Gastroesophageal sphincter (tissue), 4 donors: ENCODE results near the gene PRKD1. TPM values are rescaled to one million over a fixed set of nuclear protein-coding genes. Genes with fewer than 3 reads are reported as not detected.

ENCODE experiments used
- ATAC-seq: fragments of 150-250 bp; one replicate; pipeline ENCODE4 v1.9.1; 2016; ENCODE audit warnings: mild to moderate bottlenecking, moderate library complexity
- H3K27ac ChIP-seq, 4 donors: fragments of 200-600 bp; sonication (generic) in 3 of 4; 1 replicate in 3 of 4; 2 replicates in 1 of 4; pipeline ENCODE4 v1.5.1; 2016 to 2019
- H3K27me3 ChIP-seq: fragments of 200-600 bp; sonication (generic); one replicate; pipeline ENCODE4 v1.5.1; 2019
- H3K36me3 ChIP-seq, 2 donors: fragments of 200-600 bp; sonication (generic); one replicate each; pipeline ENCODE4 v1.5.1; 2019; ENCODE audit warnings: control low read depth in 1 of 2
- H3K4me1 ChIP-seq, 3 donors: fragments of 200-600 bp; sonication (generic); 1 replicate in 2 of 3; 2 replicates in 1 of 3; pipeline ENCODE4 v1.5.1; 2016 to 2019; ENCODE audit warnings: control low read depth in 2 of 3
- H3K4me3 ChIP-seq, 2 donors: fragments of 200-600 bp; sonication (generic); one replicate each; pipeline ENCODE4 v1.5.1; 2019; ENCODE audit warnings: mild to moderate bottlenecking in 1 of 2, moderate library complexity in 1 of 2
- H3K9me3 ChIP-seq, 3 donors: fragments of 200-600 bp; sonication (generic); one replicate each; pipeline ENCODE4 v1.5.1; 2017 to 2019; ENCODE audit warnings: control low read depth in 2 of 3
- CTCF ChIP-seq, 4 experiments: fragments of 200-600 bp in 2 of 4; fragments of 450-650 bp in 2 of 4; sonication (generic) in 1 of 4; IDR thresholded peaks; one replicate each; pipeline ENCODE4 v1.5.1; 2017 to 2019; ENCODE audit warnings: antibody characterized with exemption in 4 of 4, mild to moderate bottlenecking in 2 of 4, moderate library complexity in 2 of 4
- EP300 ChIP-seq: sonication (generic); formaldehyde crosslinking; IDR thresholded peaks from one replicate; pipeline ENCODE4 v1.6.1; 2017; ENCODE audit warnings: antibody characterized with exemption, mild to moderate bottlenecking
- POLR2A ChIP-seq, 2 donors: fragments of 450-650 bp; IDR thresholded peaks; one replicate each; pipeline ENCODE4 v1.6.1; 2017; ENCODE audit warnings: antibody characterized with exemption in 2 of 2, mild to moderate bottlenecking in 2 of 2, moderate library complexity in 1 of 2
- POLR2AphosphoS5 ChIP-seq: sonication (generic); formaldehyde crosslinking; IDR thresholded peaks from one replicate; pipeline ENCODE4 v1.6.1; 2017; ENCODE audit warnings: antibody characterized with exemption
- WGBS, 2 donors: methylation state at CpG; one replicate each; pipeline ENCODE4 v1.1.5; 2018; ENCODE audit warnings: low coverage in 1 of 2; 5-methylcytosine and 5-hydroxymethylcytosine counted together
- total RNA-seq, 4 donors: library from RNA; depleted of rRNA; stranded (reverse); fragments of >200 nt; gene quantifications; one replicate each; pipeline ENCODE4 v1.1.0, GENCODE V29; 2016

Gene PRKD1
- total RNA-seq, 4 donors from 2014 or later, result 11.9 to 14.3 (median 12.6) TPM

- no peaks in the 10 kb centered on the region for H3K4me1 ChIP-seq
- no peak for ATAC-seq
- H3K27me3 ChIP-seq, result no peaks in the 10 kb centered on the region
- H3K9me3 ChIP-seq, result no peaks in the 10 kb centered on the region
- no peak overlapping the region for H3K27ac ChIP-seq
- no peaks in the 10 kb centered on the region for H3K36me3 ChIP-seq
- no peak overlapping the region for H3K4me3 ChIP-seq
- WGBS, 2 donors, result 81 to 88% methylated on average over 5 to 7 of the region's 7 CpGs
- no peak for TF ChIP-seq CTCF (IDR thresholded peaks at IDR 0.05)
These were observed 32.0 kb downstream of the PRKD1 start for GRCh38 chr14:29895591-29896083.

GRCh38 chr14:29893989-29894388, 33.7 kb downstream of the PRKD1 start:
- Histone ChIP-seq H3K4me3 (no peak overlapping the region), H3K27me3 (no peaks in the 10 kb centered on the region), H3K9me3 (no peaks in the 10 kb centered on the region), H3K27ac (no peak overlapping the region), H3K4me1 (no peaks in the 10 kb centered on the region), H3K36me3 (no peaks in the 10 kb centered on the region)
- WGBS, 2 donors, result 91 to 94% methylated on average over 2 to 3 of the region's 3 CpGs
- no peak for ATAC-seq
- TF ChIP-seq POLR2A (IDR thresholded peaks at IDR 0.05) (no peak), POLR2AphosphoS5 (no peak), EP300 (no peak), CTCF (IDR thresholded peaks at IDR 0.05) (no peak)

DNA sequence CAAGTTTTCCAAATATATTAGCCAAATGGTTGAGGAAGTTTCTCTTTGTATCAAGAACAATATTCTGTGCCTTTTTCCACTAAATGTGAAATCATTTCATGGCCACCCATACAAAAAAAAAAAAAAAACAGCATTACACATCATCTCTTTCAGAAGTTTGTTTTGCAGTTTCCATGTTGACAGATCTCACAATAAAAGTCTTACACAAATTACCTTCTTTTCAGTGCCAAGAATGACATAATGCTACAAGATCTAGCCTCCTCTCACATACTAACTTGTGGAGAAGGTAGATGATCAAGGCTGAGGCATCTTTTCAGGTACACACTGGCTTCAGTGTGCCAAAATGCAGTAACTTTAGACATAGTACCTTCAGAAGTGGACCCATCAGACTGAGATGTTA, 35.3 kb downstream of the PRKD1 start:
- H3K4me1 ChIP-seq, result no peaks in the 10 kb centered on the region
- no peaks in the 10 kb centered on the region for H3K27me3 ChIP-seq
- H3K9me3 ChIP-seq, result no peaks in the 10 kb centered on the region
- H3K4me3 ChIP-seq, result no peak overlapping the region
- H3K27ac ChIP-seq, result no peak overlapping the region
- TF ChIP-seq POLR2AphosphoS5, result no peak
- TF ChIP-seq CTCF (IDR thresholded peaks at IDR 0.05), result no peak
- no peak for TF ChIP-seq EP300
- TF ChIP-seq POLR2A (IDR thresholded peaks at IDR 0.05), result no peak
- H3K36me3 ChIP-seq, result no peaks in the 10 kb centered on the region
- no peak for ATAC-seq

GRCh38 chr14:29885988-29886387, 41.7 kb downstream of the PRKD1 start:
- no peak for TF ChIP-seq EP300
- no peak for TF ChIP-seq POLR2A (IDR thresholded peaks at IDR 0.05)
- no peak for TF ChIP-seq POLR2AphosphoS5
- no peak for TF ChIP-seq CTCF (IDR thresholded peaks at IDR 0.05)
- Histone ChIP-seq H3K4me1 (no peaks in the 10 kb centered on the region), H3K4me3 (no peak overlapping the region), H3K9me3 (no peaks in the 10 kb centered on the region), H3K27ac (no peak overlapping the region), H3K36me3 (no peaks in the 10 kb centered on the region), H3K27me3 (no peaks in the 10 kb centered on the region)
- 78 to 81% methylated on average over 4 to 5 of the region's 5 CpGs for WGBS, 2 donors
- no peak for ATAC-seq

- 58 to 65% methylated on average over 3 of the region's 3 CpGs for WGBS, 2 donors
- peaks cover 0 to 4% (median 0%) of the 10 kb centered on the region in 3 donors for H3K4me1 ChIP-seq
- no peaks in the 10 kb centered on the region for H3K9me3 ChIP-seq
- no peak for TF ChIP-seq EP300
- no peak for TF ChIP-seq POLR2A (IDR thresholded peaks at IDR 0.05)
- no peak for TF ChIP-seq POLR2AphosphoS5
- TF ChIP-seq CTCF (IDR thresholded peaks at IDR 0.05), result no peak
- H3K27me3 ChIP-seq, result no peaks in the 10 kb centered on the region
- no peak overlapping the region for H3K4me3 ChIP-seq
- H3K36me3 ChIP-seq, result no peaks in the 10 kb centered on the region
- no peak for ATAC-seq
- H3K27ac ChIP-seq, result no peak overlapping the region
These were observed 59.6 kb downstream of the PRKD1 start for GRCh38 chr14:29868000-29868399.
